Vagina (tissue), 2 donors: ENCODE measurements around the gene MFSD2A. TPM values are rescaled to one million over a fixed set of nuclear protein-coding genes. Genes with fewer than 3 reads are reported as not detected.

Experiments
- DNase-seq, 2 donors: peaks; one replicate each; pipeline ENCODE4 v3.0.0-alpha.2; 2017; ENCODE audit errors: extremely low spot score in 2 of 2
- H3K27ac ChIP-seq: fragments of 200-600 bp; sonication (generic); one replicate; pipeline ENCODE4 v1.5.1; 2019
- H3K27me3 ChIP-seq: fragments of 200-600 bp; sonication (generic); one replicate; pipeline ENCODE4 v1.5.1; 2019
- H3K36me3 ChIP-seq, 2 donors: fragments of 200-600 bp; sonication (generic); one replicate each; pipeline ENCODE4 v1.5.1; 2017 to 2019
- H3K4me1 ChIP-seq: fragments of 200-600 bp; sonication (generic); one replicate; pipeline ENCODE4 v1.5.1; 2019
- H3K4me3 ChIP-seq, 2 donors: fragments of 200-600 bp; sonication (generic); 1 replicate in 1 of 2; 2 replicates in 1 of 2; pipeline ENCODE4 v1.5.1; 2016 to 2019
- H3K9me3 ChIP-seq: fragments of 200-600 bp; sonication (generic); one replicate; pipeline ENCODE4 v1.5.1; 2019
- CTCF ChIP-seq, 3 experiments: fragments of 450-650 bp in 2 of 3; fragments of 200-600 bp in 1 of 3; sonication (generic) in 1 of 3; IDR thresholded peaks; one replicate each; pipeline ENCODE4 v1.5.1; 2017 to 2019; ENCODE audit warnings: antibody characterized with exemption in 3 of 3, mild to moderate bottlenecking in 2 of 3, moderate library complexity in 2 of 3
- POLR2A ChIP-seq, 2 donors: fragments of 450-650 bp; IDR thresholded peaks; one replicate each; pipeline ENCODE4 v1.6.1; 2017; ENCODE audit warnings: antibody characterized with exemption in 2 of 2, mild to moderate bottlenecking in 2 of 2, moderate library complexity in 2 of 2
- POLR2AphosphoS5 ChIP-seq, 2 donors: sonication (generic); formaldehyde crosslinking; IDR thresholded peaks; one replicate each; pipeline ENCODE4 v1.9.0; 2017; ENCODE audit warnings: antibody characterized with exemption in 2 of 2, mild to moderate bottlenecking in 2 of 2, low read depth in 1 of 2; ENCODE audit not compliant: insufficient read depth in 1 of 2
- intact Hi-C: fragments of 100-400 bp; cut with DNase I; formaldehyde crosslinking; loops from one replicate; pipeline ENCODE4 v1.15.1; 2023
- total RNA-seq: library from RNA; depleted of rRNA; stranded (reverse); fragments of >200 nt; gene quantifications from one replicate; pipeline ENCODE4 v1.2.3, GENCODE V29; 2016

MFSD2A gene
- total RNA-seq, 1 donor from 2014 or later, result 56.0 TPM

- peaks cover 10% of the 10 kb centered on the region for H3K4me1 ChIP-seq
- H3K27me3 ChIP-seq, result no peaks in the 10 kb centered on the region
- no peak for DNase-seq
- no peak overlapping the region for H3K4me3 ChIP-seq
- H3K27ac ChIP-seq, result no peak overlapping the region
- intact Hi-C loops, result no loop called here
- no peaks in the 10 kb centered on the region for H3K9me3 ChIP-seq
- no peaks in the 10 kb centered on the region for H3K36me3 ChIP-seq
- TF ChIP-seq POLR2AphosphoS5 (IDR thresholded peaks at IDR 0.05; ENCODE audit: insufficient read depth in 1 of 2, low read depth in 1 of 2) (no peak), CTCF (IDR thresholded peaks at IDR 0.05) (no peak), POLR2A (IDR thresholded peaks at IDR 0.05) (no peak)
These were observed 32.7 kb upstream of the MFSD2A start for GRCh38 chr1:39922251-39922688.

GRCh38 chr1:39925721-39926342 is 29.1 kb upstream of the MFSD2A start:
- no peak overlapping the region for H3K4me3 ChIP-seq
- H3K4me1 ChIP-seq, result peaks cover 14% of the 10 kb centered on the region
- TF ChIP-seq POLR2A (IDR thresholded peaks at IDR 0.05) (no peak), CTCF (IDR thresholded peaks at IDR 0.05) (no peak), POLR2AphosphoS5 (IDR thresholded peaks at IDR 0.05; ENCODE audit: insufficient read depth in 1 of 2, low read depth in 1 of 2) (no peak)
- H3K9me3 ChIP-seq, result no peaks in the 10 kb centered on the region
- no peaks in the 10 kb centered on the region for H3K27me3 ChIP-seq
- DNase-seq, result no peak
- intact Hi-C loops, result no loop called here
- H3K36me3 ChIP-seq, result no peaks in the 10 kb centered on the region
- no peak overlapping the region for H3K27ac ChIP-seq

- Histone ChIP-seq H3K27me3 (no peaks in the 10 kb centered on the region), H3K9me3 (no peaks in the 10 kb centered on the region), H3K4me3 (no peak overlapping the region), H3K27ac (no peak overlapping the region), H3K4me1 (peaks cover 14% of the 10 kb centered on the region), H3K36me3 (no peaks in the 10 kb centered on the region)
- TF ChIP-seq POLR2A (IDR thresholded peaks at IDR 0.05) (no peak), POLR2AphosphoS5 (IDR thresholded peaks at IDR 0.05; ENCODE audit: insufficient read depth in 1 of 2, low read depth in 1 of 2) (no peak), CTCF (IDR thresholded peaks at IDR 0.05) (no peak)
- intact Hi-C loops, result no loop called here
- DNase-seq, result no peak
These were observed 28.6 kb upstream of the MFSD2A start for GRCh38 chr1:39926343-39926793.

- Histone ChIP-seq H3K27me3 (no peaks in the 10 kb centered on the region), H3K27ac (no peak overlapping the region), H3K9me3 (no peaks in the 10 kb centered on the region), H3K4me1 (peaks cover 13% of the 10 kb centered on the region), H3K4me3 (no peak overlapping the region), H3K36me3 (no peaks in the 10 kb centered on the region)
- TF ChIP-seq CTCF (IDR thresholded peaks at IDR 0.05) (no peak), POLR2AphosphoS5 (IDR thresholded peaks at IDR 0.05; ENCODE audit: insufficient read depth in 1 of 2, low read depth in 1 of 2) (no peak), POLR2A (IDR thresholded peaks at IDR 0.05) (no peak)
- intact Hi-C loops, result no loop called here
- no peak for DNase-seq
These were observed 28.1 kb upstream of the MFSD2A start for GRCh38 chr1:39926820-39927219.

- H3K9me3 ChIP-seq, result no peaks in the 10 kb centered on the region
- intact Hi-C loops, result no loop called here
- DNase-seq, result no peak
These were observed 27.4 kb upstream of the MFSD2A start for GRCh38 chr1:39927538-39927937.

More at GRCh38 chr1:39927538-39927937, 27.4 kb upstream of the MFSD2A start:
- Histone ChIP-seq H3K36me3 (no peaks in the 10 kb centered on the region), H3K27me3 (no peaks in the 10 kb centered on the region), H3K4me3 (no peak overlapping the region), H3K27ac (no peak overlapping the region), H3K4me1 (peaks cover 7% of the 10 kb centered on the region)
- TF ChIP-seq POLR2A (IDR thresholded peaks at IDR 0.05) (no peak), POLR2AphosphoS5 (IDR thresholded peaks at IDR 0.05; ENCODE audit: insufficient read depth in 1 of 2, low read depth in 1 of 2) (no peak), CTCF (IDR thresholded peaks at IDR 0.05) (no peak)
